OCI-LY3 (cell line): ENCODE data around the gene ARHGAP26.
A peak's percentile ranks its signal among the peaks of the same experiment; 100 is the strongest.

Source experiments
- H2AFZ ChIP-seq: fragments of 200-600, 300-600 bp; shearing (Covaris generic); 2 replicates; pipeline ENCODE4 v1.6.0; 2014; ENCODE audit warnings: antibody characterized with exemption, low read depth, low read length
- H3K27ac ChIP-seq: fragments of 200-600, 300-600 bp; sonication (generic); 2 replicates; pipeline ENCODE4 v1.5.1; 2014; ENCODE audit warnings: mild to moderate bottlenecking, low read length, moderate library complexity, mixed read lengths
- H3K27me3 ChIP-seq: fragments of 200-600, 300-600 bp; sonication (generic); 2 replicates; pipeline ENCODE4 v1.6.1; 2014; ENCODE audit warnings: low read depth, low read length, mixed read lengths
- H3K36me3 ChIP-seq: fragments of 200-600, 300-600 bp; sonication (generic); replicated peaks from 2 replicates; pipeline ENCODE3; 2014; ENCODE audit warnings: low read depth, low read length, mixed read lengths
- H3K4me1 ChIP-seq: fragments of 300-600, 200-600 bp; sonication (generic); 2 replicates; pipeline ENCODE4 v1.6.1; 2014; ENCODE audit warnings: low read length, mixed read lengths
- H3K4me2 ChIP-seq: fragments of 200-600, 300-600 bp; sonication (generic); 2 replicates; pipeline ENCODE4 v1.6.1; 2014; ENCODE audit warnings: low read length, mixed read lengths
- H3K4me3 ChIP-seq: fragments of 300-600, 200-600 bp; sonication (generic); 2 replicates; pipeline ENCODE4 v1.5.1; 2014; ENCODE audit warnings: antibody characterized with exemption, mild to moderate bottlenecking, low read length, moderate library complexity
- H3K79me2 ChIP-seq: fragments of 300-600, 200-600 bp; shearing (Covaris generic); 2 replicates; pipeline ENCODE4 v1.6.1; 2014; ENCODE audit warnings: mild to moderate bottlenecking, low read length, mixed read lengths
- H3K9ac ChIP-seq: fragments of 300-600, 200-600 bp; shearing (Covaris generic); 2 replicates; pipeline ENCODE4 v1.6.0; 2014; ENCODE audit warnings: mild to moderate bottlenecking, low read length, moderate library complexity
- H3K9me3 ChIP-seq: fragments of 200-600, 300-600 bp; shearing (Covaris generic); 2 replicates; pipeline ENCODE4 v1.6.1; 2014; ENCODE audit warnings: low read length, mixed read lengths; ENCODE audit not compliant: insufficient read depth
- H4K20me1 ChIP-seq: fragments of 200-600, 300-600 bp; sonication (generic); 2 replicates; pipeline ENCODE4 v1.6.1; 2016; ENCODE audit warnings: low read length, mixed read lengths; ENCODE audit not compliant: insufficient read depth
- CTCF ChIP-seq: fragments of 200-600, 300-600 bp; sonication (generic); IDR thresholded peaks from 2 replicates; pipeline ENCODE4 v1.5.1; 2014; ENCODE audit warnings: antibody characterized with exemption, low read length, low read depth
- EZH2phosphoT487 ChIP-seq: fragments of 200-600 bp; shearing (Covaris generic); IDR thresholded peaks from 2 replicates; pipeline ENCODE4 v1.6.1; 2018; ENCODE audit warnings: antibody characterized with exemption, mixed run types, low read depth

The ARHGAP26 gene

GRCh38 chr5:143231973-143232812 lies 462.0 kb downstream of the ARHGAP26 start:
- Histone ChIP-seq H3K4me1 (peaks cover 46% of the 10 kb centered on the region), H4K20me1 (no peaks in the 10 kb centered on the region), H3K4me3 (no peak overlapping the region; the same call in 1 of the 2 replicates), H3K4me2 (peak overlapping the region; percentile 89), H3K9me3 (peaks cover 7% of the 10 kb centered on the region; the same call in 1 of the 2 replicates), H3K27ac (peak overlapping the region; percentile 80), H3K36me3 (no peaks in the 10 kb centered on the region), H3K27me3 (no peaks in the 10 kb centered on the region), H3K79me2 (no peaks in the 10 kb centered on the region), H2AFZ (0 out of 2 replicates have a peak overlapping the region, but pooled peaks have one; percentile 43), H3K9ac (no peak overlapping the region)
- TF ChIP-seq EZH2phosphoT487 (no peak), CTCF (no peak)

GRCh38 chr5:143233031-143233430 lies 462.9 kb downstream of the ARHGAP26 start:
- TF ChIP-seq CTCF (no peak), EZH2phosphoT487 (no peak)
- Histone ChIP-seq H2AFZ (no peak overlapping the region), H3K4me3 (no peak overlapping the region), H3K36me3 (no peaks in the 10 kb centered on the region), H4K20me1 (no peaks in the 10 kb centered on the region), H3K79me2 (no peaks in the 10 kb centered on the region), H3K27me3 (no peaks in the 10 kb centered on the region), H3K4me1 (peaks cover 46% of the 10 kb centered on the region), H3K9me3 (peaks cover 7% of the 10 kb centered on the region; the same call in 1 of the 2 replicates), H3K9ac (no peak overlapping the region), H3K4me2 (no peak overlapping the region), H3K27ac (no peak overlapping the region)

DNA sequence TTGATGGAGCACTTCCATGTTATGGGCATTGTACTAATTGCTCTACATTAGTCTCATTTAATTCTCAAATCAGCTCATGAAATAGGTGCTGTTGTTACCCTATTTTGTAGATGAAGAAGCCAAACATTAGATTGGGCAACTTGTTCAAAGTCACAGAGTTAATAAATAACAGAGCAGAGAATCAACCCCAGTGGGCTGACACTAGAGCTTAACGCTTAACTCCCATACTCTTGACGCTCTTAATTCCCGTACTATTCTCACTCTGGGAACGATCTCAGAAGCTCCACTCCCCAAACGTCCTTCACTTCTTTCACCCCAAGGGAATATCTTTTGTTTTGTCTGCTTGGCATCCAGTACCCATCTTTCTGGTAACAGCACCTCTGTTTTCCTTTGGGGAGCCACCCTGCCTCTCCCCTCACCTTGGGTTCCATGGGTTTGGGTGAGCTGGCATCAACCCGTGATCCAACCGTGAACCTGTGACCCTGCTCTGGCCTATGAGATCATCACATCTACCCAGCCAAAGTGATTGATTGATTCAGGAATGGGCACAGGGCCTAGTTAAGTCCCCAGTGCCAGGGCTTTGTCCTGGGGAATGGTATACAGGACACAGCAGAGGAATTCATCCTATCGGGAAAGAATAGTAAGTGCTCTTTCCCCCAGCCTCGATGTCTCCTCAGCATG lies 464.1 kb downstream of the ARHGAP26 start:
- Histone ChIP-seq H3K79me2 (no peaks in the 10 kb centered on the region), H3K9me3 (peaks cover 2% of the 10 kb centered on the region; the same call in 1 of the 2 replicates), H3K27ac (no peak overlapping the region), H3K27me3 (no peaks in the 10 kb centered on the region), H2AFZ (no peak overlapping the region), H3K4me2 (no peak overlapping the region), H3K4me1 (peaks cover 38% of the 10 kb centered on the region), H4K20me1 (no peaks in the 10 kb centered on the region), H3K9ac (no peak overlapping the region), H3K4me3 (no peak overlapping the region), H3K36me3 (no peaks in the 10 kb centered on the region)
- no peak for TF ChIP-seq EZH2phosphoT487
- TF ChIP-seq CTCF, result no peak

GRCh38 chr5:143235423-143235822 lies 465.2 kb downstream of the ARHGAP26 start:
- H3K9me3 ChIP-seq, result no peaks in the 10 kb centered on the region
- H2AFZ ChIP-seq, result no peak overlapping the region
- H3K27ac ChIP-seq, result no peak overlapping the region
- H3K27me3 ChIP-seq, result no peaks in the 10 kb centered on the region
- no peak overlapping the region for H3K4me3 ChIP-seq
- H3K4me2 ChIP-seq, result no peak overlapping the region
- no peak for TF ChIP-seq EZH2phosphoT487
- no peak for TF ChIP-seq CTCF
- no peak overlapping the region for H3K9ac ChIP-seq
- no peaks in the 10 kb centered on the region for H3K79me2 ChIP-seq
- H3K36me3 ChIP-seq, result no peaks in the 10 kb centered on the region
- no peaks in the 10 kb centered on the region for H4K20me1 ChIP-seq
- H3K4me1 ChIP-seq, result peaks cover 27% of the 10 kb centered on the region
